H9 (cell line): ENCODE data around the gene ATF7IP2. TPM values are rescaled to one million over a fixed set of nuclear protein-coding genes. Genes with fewer than 3 reads are reported as not detected.

ENCODE experiments used
- DNase-seq: peaks from one replicate; pipeline ENCODE4 v3.0.0-alpha.2; 2017
- H2AFZ ChIP-seq: one replicate; pipeline ENCODE4 v1.6.1; 2013; ENCODE audit warnings: mild to moderate bottlenecking, low read length, control low read depth, moderate library complexity
- H2AK5ac ChIP-seq: 2 replicates; pipeline ENCODE4 v1.6.1; 2013; ENCODE audit warnings: low read length, control low read depth, mixed read lengths; ENCODE audit not compliant: insufficient read length
- H2BK120ac ChIP-seq: one replicate; pipeline ENCODE4 v1.6.1; 2013; ENCODE audit warnings: low read depth, mild to moderate bottlenecking, low read length, control low read depth, inconsistent platforms; ENCODE audit not compliant: poor library complexity, severe bottlenecking
- H2BK12ac ChIP-seq: 2 replicates; pipeline ENCODE4 v1.6.1; 2013; ENCODE audit warnings: low read length, control low read depth, mixed read lengths, low read depth; ENCODE audit not compliant: insufficient read length
- H2BK15ac ChIP-seq: 2 replicates; pipeline ENCODE4 v1.6.1; 2013; ENCODE audit warnings: low read depth, low read length, control low read depth
- H2BK20ac ChIP-seq: one replicate; pipeline ENCODE4 v1.6.1; 2013; ENCODE audit warnings: low read depth, mild to moderate bottlenecking, low read length, control low read depth, inconsistent platforms; ENCODE audit not compliant: poor library complexity, severe bottlenecking
- H2BK5ac ChIP-seq: 2 replicates; pipeline ENCODE4 v1.6.1; 2013; ENCODE audit warnings: low read length, control low read depth, mixed read lengths; ENCODE audit not compliant: insufficient read length
- H3K14ac ChIP-seq: 2 replicates; pipeline ENCODE4 v1.6.1; 2013; ENCODE audit warnings: low read length, control low read depth; ENCODE audit not compliant: insufficient read depth
- H3K18ac ChIP-seq: 2 replicates; pipeline ENCODE4 v1.6.1; 2013; ENCODE audit warnings: low read depth, mild to moderate bottlenecking, mixed read lengths, low read length, control low read depth; ENCODE audit not compliant: insufficient read length
- H3K23ac ChIP-seq: 2 replicates; pipeline ENCODE4 v1.6.1; 2013; ENCODE audit warnings: low read length, control low read depth, mixed read lengths, low read depth; ENCODE audit not compliant: insufficient read length
- H3K23me2 ChIP-seq: 2 replicates; pipeline ENCODE4 v1.6.1; 2013; ENCODE audit warnings: low read depth, mild to moderate bottlenecking, mixed read lengths, low read length, control low read depth; ENCODE audit not compliant: insufficient read length, poor library complexity, severe bottlenecking
- H3K27ac ChIP-seq: 2 replicates; pipeline ENCODE4 v1.5.1; 2013; ENCODE audit warnings: low read length, control low read depth, mixed read lengths, low read depth; ENCODE audit not compliant: insufficient read length
- H3K27me3 ChIP-seq: 2 replicates; pipeline ENCODE4 v1.6.1; 2013; ENCODE audit warnings: low read length, control low read depth, inconsistent platforms; ENCODE audit not compliant: insufficient read depth
- H3K4ac ChIP-seq: 2 replicates; pipeline ENCODE4 v1.6.1; 2013; ENCODE audit warnings: low read depth, mild to moderate bottlenecking, control low read depth, inconsistent platforms, low read length, moderate library complexity
- H3K4me1 ChIP-seq: 2 replicates; pipeline ENCODE4 v1.6.1; 2013; ENCODE audit warnings: low read length, control low read depth, inconsistent platforms; ENCODE audit not compliant: insufficient read depth
- H3K4me2 ChIP-seq: 2 replicates; pipeline ENCODE4 v1.6.1; 2013; ENCODE audit warnings: low read length, control low read depth, mixed read lengths; ENCODE audit not compliant: insufficient read length, insufficient read depth
- H3K56ac ChIP-seq: 2 replicates; pipeline ENCODE4 v1.6.1; 2013; ENCODE audit warnings: low read depth, mild to moderate bottlenecking, mixed read lengths, low read length, control low read depth; ENCODE audit not compliant: insufficient read length
- H3K79me1 ChIP-seq: 2 replicates; pipeline ENCODE4 v1.6.1; 2013; ENCODE audit warnings: low read depth, mild to moderate bottlenecking, moderate library complexity, low read length, control low read depth, inconsistent platforms; ENCODE audit not compliant: insufficient read depth, poor library complexity, severe bottlenecking
- H3K79me2 ChIP-seq: 2 replicates; pipeline ENCODE4 v1.6.1; 2013; ENCODE audit warnings: low read length, control low read depth, inconsistent platforms; ENCODE audit not compliant: insufficient read depth
- H3K9ac ChIP-seq: 2 replicates; pipeline ENCODE4 v1.6.1; 2013; ENCODE audit warnings: low read length, control low read depth, mixed read lengths; ENCODE audit not compliant: insufficient read length; ENCODE audit errors: extremely low read depth
- H3K9me3 ChIP-seq: one replicate; pipeline ENCODE4 v1.6.1; 2013; ENCODE audit warnings: low read depth, low read length, inconsistent platforms; ENCODE audit not compliant: control insufficient read depth
- H3T11ph ChIP-seq: one replicate; pipeline ENCODE4 v1.6.1; 2013; ENCODE audit warnings: mild to moderate bottlenecking, low read length, control low read depth, inconsistent platforms
- H4K20me1 ChIP-seq: one replicate; pipeline ENCODE4 v1.6.1; 2013; ENCODE audit not compliant: control insufficient read depth, insufficient read length, insufficient read depth
- H4K5ac ChIP-seq: 2 replicates; pipeline ENCODE4 v1.6.1; 2013; ENCODE audit warnings: low read depth, mild to moderate bottlenecking, mixed read lengths, low read length, control low read depth; ENCODE audit not compliant: insufficient read length
- H4K8ac ChIP-seq: replicated peaks from 2 replicates; pipeline ENCODE4 v1.6.1; 2013; ENCODE audit warnings: low read length, control low read depth, mixed read lengths, low read depth; ENCODE audit not compliant: insufficient read length
- H4K91ac ChIP-seq: 2 replicates; pipeline ENCODE4 v1.6.1; 2013; ENCODE audit warnings: low read depth, mild to moderate bottlenecking, moderate library complexity, mixed read lengths, low read length, control low read depth; ENCODE audit not compliant: insufficient read length
- H3K27ac Mint-ChIP-seq, 3 experiments: 2 replicates in 2 of 3; 3 replicates in 1 of 3; pipeline ENCODE4 v1.8.0; 2020 to 2021; ENCODE audit warnings: mixed read lengths in 3 of 3, mild to moderate bottlenecking in 1 of 3, moderate library complexity in 1 of 3
- H3K27me3 Mint-ChIP-seq: 2 replicates; pipeline ENCODE4 v1.8.0; 2021; ENCODE audit warnings: low read depth, mild to moderate bottlenecking, moderate library complexity, mixed read lengths
- H3K36me3 Mint-ChIP-seq, 3 experiments: 2 replicates in 2 of 3; 3 replicates in 1 of 3; pipeline ENCODE4 v1.8.0; 2020 to 2021; ENCODE audit warnings: low read depth in 3 of 3, mixed read lengths in 3 of 3; ENCODE audit not compliant: insufficient read depth in 1 of 3
- H3K4me1 Mint-ChIP-seq, 2 experiments: 2 replicates each; pipeline ENCODE4 v1.8.0; 2020; ENCODE audit warnings: mixed read lengths in 2 of 2
- H3K4me3 Mint-ChIP-seq, 2 experiments: 2 replicates in 1 of 2; 3 replicates in 1 of 2; pipeline ENCODE4 v1.8.0; 2020 to 2021; ENCODE audit warnings: mild to moderate bottlenecking in 2 of 2, mixed read lengths in 2 of 2, moderate library complexity in 1 of 2
- H3K9me3 Mint-ChIP-seq, 2 experiments: 2 replicates in 1 of 2; 3 replicates in 1 of 2; pipeline ENCODE4 v1.8.0; 2020; ENCODE audit warnings: mild to moderate bottlenecking in 2 of 2, mixed read lengths in 2 of 2, moderate library complexity in 1 of 2
- CTCF ChIP-seq: fragments of 200-600 bp; sonication (generic); conservative IDR thresholded peaks from 3 replicates; pipeline ENCODE4 v1.8.0; 2021; ENCODE audit warnings: antibody characterized with exemption, mild to moderate bottlenecking
- WGBS: extraction: QIAGEN DNeasy Blood & Tissue Kit; methylation state at CpG from one replicate; pipeline ENCODE4 v1.1.7; 2013; ENCODE audit warnings: missing lambda C conversion rate, low lambda C conversion rate, mixed read lengths; ENCODE audit not compliant: insufficient read length; ENCODE audit errors: extremely low coverage; 5-methylcytosine and 5-hydroxymethylcytosine counted together
- total RNA-seq: library from RNA; stranded (reverse); gene quantifications from 2 replicates; pipeline ENCODE4 v1.2.1, GENCODE V29; 2021

The ATF7IP2 gene
- total RNA-seq, 1 experiment from 2014 or later = 21.5 TPM

- no peak overlapping the region for H2AFZ ChIP-seq
- Mint-ChIP-seq H3K9me3 (no peaks in the 10 kb centered on the region; a peak in 2 of 5 replicates), H3K27me3 (no peaks in the 10 kb centered on the region), H3K4me1 (peaks cover 0 to 2% of the 10 kb centered on the region in 2 experiments; a peak in 1 of 4 replicates), H3K27ac (no peak overlapping the region; a peak in 2 of 7 replicates), H3K36me3 (no peaks in the 10 kb centered on the region; a peak in 1 of 7 replicates), H3K4me3 (no peak overlapping the region)
- H4K5ac ChIP-seq = no peak overlapping the region
- no peak overlapping the region for H3K18ac ChIP-seq
- H2BK5ac ChIP-seq = no peak overlapping the region
- no peak overlapping the region for H3K14ac ChIP-seq
- no peak overlapping the region for H2BK12ac ChIP-seq
- no peaks in the 10 kb centered on the region for H4K20me1 ChIP-seq
- no peaks in the 10 kb centered on the region for H3K23me2 ChIP-seq
- H2BK15ac ChIP-seq = no peak overlapping the region
- no peak overlapping the region for H3T11ph ChIP-seq
- no peaks in the 10 kb centered on the region for H3K4me1 ChIP-seq
- H3K27me3 ChIP-seq = no peaks in the 10 kb centered on the region
- H2BK20ac ChIP-seq = no peak overlapping the region
- no peak overlapping the region for H3K4ac ChIP-seq
- H3K9ac ChIP-seq = no peak overlapping the region
- H3K27ac ChIP-seq = no peak overlapping the region
- H3K9me3 ChIP-seq = no peaks in the 10 kb centered on the region
- H3K79me2 ChIP-seq = no peaks in the 10 kb centered on the region
- no peak overlapping the region for H2BK120ac ChIP-seq
- H3K23ac ChIP-seq = no peak overlapping the region
- H3K79me1 ChIP-seq = no peaks in the 10 kb centered on the region
- no peak overlapping the region for H3K4me2 ChIP-seq
- no peak overlapping the region for H4K8ac ChIP-seq
- no peak overlapping the region for H2AK5ac ChIP-seq
- TF ChIP-seq CTCF = no peak
- no CpG with 5 or more reads among the region's 4 CpGs for WGBS
- DNase-seq = no peak
- H3K56ac ChIP-seq = no peak overlapping the region
- H4K91ac ChIP-seq = no peak overlapping the region
Measured at GRCh38 chr16:10370096-10370726, 15.7 kb upstream of the ATF7IP2 start.
